GM19467 (cell line): ENCODE results near the gene LRRFIP1.
"Not testable (repeated sequence)": the region's sequence is repeated elsewhere in the genome, so short reads cannot be mapped to it uniquely, and the experiment has no call there.

Experiments used
- ATAC-seq: cut with Tn5 transposase; IDR thresholded peaks from one replicate; pipeline ENCODE4 v1.9.1; 2021; ENCODE audit warnings: mild to moderate bottlenecking, moderate library complexity; ENCODE audit not compliant: unreplicated experiment

The LRRFIP1 gene

DNA sequence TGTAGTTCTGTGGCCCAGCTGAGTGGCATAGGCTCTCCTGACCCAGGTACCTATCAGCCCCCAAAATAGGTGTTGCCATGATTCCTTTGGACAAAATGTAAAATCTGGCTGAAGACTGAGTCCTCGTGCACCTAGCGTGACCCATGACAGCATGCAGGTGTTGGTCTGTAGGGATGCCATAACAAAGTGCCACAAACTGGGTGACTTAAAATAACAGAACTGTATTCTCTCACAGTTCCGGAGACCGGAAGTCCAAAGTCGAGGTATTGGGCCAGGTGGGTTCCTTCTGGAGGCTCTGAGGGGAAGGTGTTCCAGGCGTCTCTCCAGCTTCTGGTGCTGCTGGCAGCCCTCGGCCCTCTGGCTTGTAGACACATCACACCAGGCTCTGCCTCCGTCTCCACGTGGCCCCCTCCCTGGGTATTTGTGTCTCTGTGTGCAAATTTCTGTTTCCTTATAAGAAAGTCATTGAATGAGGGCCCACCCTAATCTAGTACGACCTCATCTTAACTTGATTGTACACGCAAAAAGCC lies 34.5 kb downstream of the LRRFIP1 start:
- no peak for ATAC-seq

DNA sequence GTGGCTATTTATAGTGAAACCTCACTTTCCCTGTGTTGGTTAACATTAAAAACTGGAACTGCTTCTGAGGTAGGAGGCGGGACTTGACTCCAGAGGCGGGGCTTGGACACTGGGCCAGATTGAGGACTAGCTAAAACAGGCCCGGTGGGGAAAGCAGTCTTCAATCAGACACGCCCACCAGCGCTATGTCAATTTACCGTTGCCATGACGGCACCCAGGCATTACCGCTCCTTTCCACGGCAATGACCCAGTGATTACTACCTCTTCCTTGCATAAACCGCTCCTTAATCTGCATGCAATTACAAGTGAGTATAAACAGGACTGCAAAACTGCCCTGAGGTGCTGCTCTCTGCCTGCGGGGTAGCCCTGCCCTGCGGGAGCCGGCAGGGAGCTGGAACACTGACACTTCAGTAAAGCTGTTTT lies 35.3 kb downstream of the LRRFIP1 start:
- no peak for ATAC-seq

DNA sequence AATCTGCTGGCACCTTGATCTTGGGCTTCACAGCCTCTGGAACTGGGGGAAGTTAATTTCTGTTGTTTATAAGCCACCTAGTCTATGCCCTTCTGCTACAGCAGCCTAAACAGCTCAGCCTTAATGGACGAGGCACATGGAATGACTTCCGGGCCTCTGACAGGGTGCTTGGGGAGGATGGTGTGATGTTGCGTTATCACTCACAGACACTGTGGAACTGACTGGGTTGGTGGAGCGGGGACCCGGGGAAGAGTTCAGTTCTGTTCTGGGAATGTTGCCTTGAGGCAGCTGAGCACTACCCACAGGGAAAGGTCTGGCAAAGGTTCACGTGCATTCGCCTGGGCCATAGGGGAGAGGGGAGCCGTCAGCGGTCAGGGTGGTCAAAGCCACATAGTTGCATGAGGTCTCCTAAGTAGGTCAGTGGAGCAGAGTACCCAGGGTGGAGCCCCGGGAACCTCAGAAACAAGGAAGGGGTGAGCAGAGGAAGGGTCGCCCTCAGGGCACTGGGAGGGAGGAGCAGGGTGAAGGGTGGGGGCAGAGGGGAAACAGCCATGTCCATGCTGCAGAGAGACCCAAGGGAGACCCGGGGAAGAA lies 36.2 kb downstream of the LRRFIP1 start:
- no peak for ATAC-seq

DNA sequence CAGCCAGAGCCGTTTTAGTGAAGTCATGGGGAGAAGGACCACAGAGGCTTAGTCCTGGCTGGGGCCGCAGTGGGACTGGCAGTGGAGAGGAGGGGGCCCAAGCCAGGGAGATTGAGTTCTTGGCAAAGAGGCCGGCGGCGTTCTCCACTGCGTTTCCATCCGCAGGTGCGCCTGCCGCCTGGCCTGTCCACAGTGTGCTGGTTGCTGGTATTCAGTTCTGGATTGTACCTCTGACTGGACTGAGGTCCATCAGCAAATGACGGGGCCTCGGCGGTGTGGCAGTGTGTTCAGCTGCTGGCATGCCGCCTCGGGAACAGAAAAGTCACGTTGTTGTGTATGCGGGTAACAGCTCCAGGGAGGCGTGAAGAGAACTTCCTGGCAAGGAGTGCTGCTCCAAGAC lies 36.8 kb downstream of the LRRFIP1 start:
- no peak for ATAC-seq

DNA sequence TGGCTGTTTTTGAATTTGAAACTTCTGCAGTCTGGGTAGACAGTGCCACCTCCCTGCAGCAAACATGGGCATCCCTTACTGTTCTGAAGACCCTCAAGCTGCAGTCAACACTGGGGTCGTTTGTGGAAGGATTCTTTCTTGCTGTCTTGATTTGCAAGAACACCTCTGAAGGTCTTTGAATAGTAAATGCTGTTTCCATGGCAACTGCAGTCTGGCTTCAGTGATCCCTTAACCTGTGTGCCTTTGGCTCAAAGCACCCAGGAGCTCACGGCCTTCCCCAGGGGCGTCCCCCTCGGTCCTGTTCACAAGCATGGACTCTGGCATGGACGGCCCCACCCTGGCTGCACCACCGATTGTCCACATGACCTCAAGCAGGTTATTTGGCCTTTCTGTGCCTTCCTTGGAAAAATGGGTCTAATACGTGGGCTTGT lies 38.3 kb downstream of the LRRFIP1 start:
- no peak for ATAC-seq

DNA sequence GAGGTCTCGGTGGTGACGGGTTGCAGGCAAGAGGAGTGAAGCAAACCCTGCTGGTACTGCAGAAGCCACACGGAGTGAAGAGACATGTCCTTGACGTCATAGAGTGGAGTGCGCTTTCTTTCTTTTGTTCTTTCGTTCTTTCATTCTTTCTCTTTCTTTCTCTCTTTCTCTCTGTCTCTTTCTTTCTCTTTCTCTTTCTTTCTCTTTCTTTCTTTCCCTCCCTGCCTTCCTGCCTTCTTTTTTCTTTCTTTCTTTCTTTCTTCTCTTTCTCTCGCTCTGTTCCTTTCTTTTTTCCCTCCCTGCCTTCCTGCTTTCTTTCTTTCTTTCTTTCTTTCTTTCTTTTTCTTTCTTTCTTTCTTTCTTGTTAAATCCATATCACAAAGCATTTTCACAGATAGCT lies 39.2 kb downstream of the LRRFIP1 start:
- no peak for ATAC-seq

GRCh38 chr2:237667050-237667576 lies 39.7 kb downstream of the LRRFIP1 start:
- ATAC-seq = not testable (repeated sequence)

- ATAC-seq = no peak
Measured at GRCh38 chr2:237667893-237668292, 40.5 kb downstream of the LRRFIP1 start.

DNA sequence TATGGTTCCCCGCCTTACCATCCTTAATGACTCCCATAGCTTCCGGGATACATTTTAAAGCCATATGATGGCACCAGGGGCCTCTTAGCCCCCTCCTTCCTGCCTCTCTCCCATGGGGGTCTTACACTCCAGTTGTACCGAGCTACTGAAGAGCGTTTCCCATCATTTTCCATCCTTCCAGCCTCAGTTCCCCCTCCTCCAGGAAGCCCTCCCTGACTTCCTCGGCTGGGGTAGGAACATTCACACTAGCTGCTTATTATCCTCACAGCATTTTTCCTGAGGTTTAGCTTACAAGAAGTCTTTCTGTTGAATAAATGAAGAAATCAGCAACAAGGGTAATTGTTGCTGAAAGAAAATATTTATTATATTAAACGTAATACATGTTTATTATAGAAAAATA lies 41.1 kb downstream of the LRRFIP1 start:
- ATAC-seq = no peak

GRCh38 chr2:237669283-237669627 lies 41.9 kb downstream of the LRRFIP1 start:
- ATAC-seq = no peak

- ATAC-seq = peak; percentile 53
Measured at GRCh38 chr2:237669628-237670392, 42.4 kb downstream of the LRRFIP1 start.

DNA sequence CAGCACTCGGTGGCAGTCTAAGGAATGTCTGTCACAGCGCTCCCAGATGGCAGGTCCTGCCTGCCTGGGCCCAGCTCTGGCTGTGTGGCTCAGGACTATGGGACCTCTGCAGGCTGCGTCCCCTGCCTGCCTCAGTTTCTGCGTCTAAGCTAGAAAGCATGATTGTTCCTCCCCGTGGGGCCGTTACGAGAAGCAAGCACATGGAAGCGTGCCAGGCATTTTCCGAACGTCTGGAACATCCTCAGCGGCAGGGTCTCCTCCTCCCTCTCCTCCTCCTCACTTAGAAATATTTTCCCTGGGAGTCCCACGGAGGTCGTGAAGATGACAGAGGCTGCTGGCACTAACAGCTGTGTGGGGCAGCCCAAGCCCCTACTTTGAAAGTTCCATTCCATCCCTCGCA lies 43.3 kb downstream of the LRRFIP1 start:
- no peak for ATAC-seq

GRCh38 chr2:237671466-237672138 lies 44.2 kb downstream of the LRRFIP1 start:
- no peak for ATAC-seq

DNA sequence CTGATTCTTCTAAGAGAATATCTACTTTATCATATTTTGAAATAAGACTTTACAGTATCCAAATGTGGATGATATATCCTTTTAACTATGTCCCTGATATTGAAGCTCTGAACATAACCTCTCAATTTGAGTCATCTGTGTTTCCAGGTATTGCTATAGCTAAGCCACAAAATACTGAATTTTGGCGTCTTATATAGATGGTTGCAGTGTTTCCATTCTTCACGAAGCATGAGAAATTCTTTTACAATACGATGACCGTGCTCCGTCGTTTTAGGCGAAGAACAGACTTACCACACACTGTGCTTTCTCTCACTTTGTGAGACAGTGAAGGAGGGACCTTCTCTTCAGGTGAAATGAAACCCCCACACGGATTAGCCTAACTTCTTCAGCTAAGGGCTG lies 45.3 kb downstream of the LRRFIP1 start:
- no peak for ATAC-seq

DNA sequence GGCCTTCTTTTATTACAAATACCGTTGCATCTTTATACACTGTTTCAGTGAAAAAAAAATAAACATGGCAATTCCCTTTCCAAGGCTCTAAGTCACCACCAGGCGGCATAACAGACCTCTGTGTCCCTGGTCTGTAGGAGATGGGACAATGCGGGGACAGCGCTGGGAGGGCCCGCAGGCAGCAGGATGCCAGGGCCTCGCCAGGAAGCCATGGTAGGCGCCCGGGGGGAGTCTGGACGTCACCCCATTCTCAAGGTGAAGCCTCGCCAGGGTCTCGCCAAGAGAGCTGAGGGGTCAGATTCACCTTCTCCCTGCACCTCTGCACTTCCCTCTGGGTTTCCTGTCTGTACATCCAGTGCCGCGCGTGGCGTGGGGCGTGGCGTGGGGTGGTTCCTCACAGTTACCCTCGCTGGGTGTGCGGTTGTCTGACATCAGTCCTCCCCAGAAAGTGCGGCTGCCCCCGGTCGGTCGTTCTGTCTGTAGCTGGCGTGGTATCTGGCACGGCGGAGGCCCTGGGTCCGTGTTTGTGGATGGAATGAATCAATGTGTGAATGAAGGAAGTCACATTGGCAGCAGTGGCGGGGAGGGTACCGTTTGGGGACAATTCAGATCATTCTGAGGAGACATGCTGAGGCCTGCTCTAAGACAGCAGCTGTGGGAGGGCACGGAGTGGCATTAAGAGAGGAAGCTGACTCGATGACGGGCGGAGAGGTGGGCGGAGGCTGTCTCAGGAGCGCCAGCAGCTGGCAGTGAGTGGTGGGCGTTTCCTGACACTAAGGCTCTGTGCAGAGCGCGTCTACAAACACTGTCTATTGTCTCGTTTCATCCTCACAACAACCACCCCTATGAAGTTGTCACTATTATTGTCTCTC lies 46.0 kb downstream of the LRRFIP1 start:
- no peak for ATAC-seq

DNA sequence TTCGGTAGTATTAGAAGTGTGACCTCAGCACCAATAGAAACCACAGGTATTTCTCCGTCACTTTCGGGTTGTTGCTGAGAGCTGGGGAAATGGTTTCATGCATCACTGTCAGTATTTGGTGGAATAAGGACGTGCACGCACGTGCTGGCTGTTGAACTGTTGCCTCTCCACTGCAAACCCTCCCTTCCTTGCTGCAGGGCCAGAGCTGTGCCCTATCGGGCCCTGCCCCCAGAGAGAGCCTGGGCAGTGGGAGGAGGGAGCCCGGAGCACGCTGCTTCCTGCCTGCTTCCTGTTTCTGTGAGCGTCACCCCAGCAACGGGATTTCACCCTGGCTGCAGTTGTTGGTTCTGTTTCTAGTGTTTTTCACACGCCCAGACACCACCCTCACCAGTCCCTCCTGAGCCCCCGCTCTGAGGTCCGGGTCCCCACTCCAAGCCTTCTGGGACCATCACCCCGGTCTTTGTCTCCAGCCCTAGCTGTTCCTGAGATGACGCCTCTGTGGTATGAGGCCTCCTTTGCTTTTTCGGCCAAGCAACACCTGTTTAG lies 47.4 kb downstream of the LRRFIP1 start:
- peak; percentile 81 for ATAC-seq

DNA sequence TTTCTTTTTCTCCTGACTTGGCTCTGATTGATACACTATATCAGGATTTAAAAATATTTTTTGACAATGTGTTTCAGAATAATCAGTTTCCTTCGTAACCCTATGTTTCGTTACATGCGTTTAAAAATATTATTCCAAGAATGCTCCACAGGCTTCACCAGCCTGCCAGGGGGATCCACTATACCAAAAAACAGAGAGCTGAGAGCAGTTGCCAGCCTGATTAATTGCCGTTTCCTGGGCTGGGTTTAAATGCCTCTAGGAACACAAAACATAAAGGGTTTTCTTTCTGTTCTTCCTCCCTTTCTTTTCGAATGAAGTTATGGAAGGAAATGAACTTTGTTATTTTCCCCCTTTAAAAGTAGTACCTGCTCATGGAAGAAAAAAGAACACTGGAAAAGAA lies 47.9 kb downstream of the LRRFIP1 start:
- ATAC-seq = no peak

- no peak for ATAC-seq
Measured at GRCh38 chr2:237680702-237681478, 53.5 kb downstream of the LRRFIP1 start.

- no peak for ATAC-seq
Measured at GRCh38 chr2:237682151-237682550, 54.8 kb downstream of the LRRFIP1 start.
